WI38 (cell line): ENCODE results near the gene EPHB6.

ENCODE experiments used
- H3K4me3 ChIP-seq: 2 replicates; pipeline ENCODE4 v1.5.1; 2011; ENCODE audit warnings: low read depth, mild to moderate bottlenecking, control low read depth, low read length
- CTCF ChIP-seq: IDR thresholded peaks from 2 replicates; pipeline ENCODE4 v1.5.1; 2012; ENCODE audit warnings: low read depth, mild to moderate bottlenecking, control low read depth, low read length

EPHB6 gene

GRCh38 chr7:142859829-142860228, 5.0 kb downstream of the EPHB6 start:
- no peak for TF ChIP-seq CTCF
- H3K4me3 ChIP-seq, result no peak overlapping the region

- H3K4me3 ChIP-seq, result no peak overlapping the region
- TF ChIP-seq CTCF, result no peak
These were observed 6.1 kb downstream of the EPHB6 start for GRCh38 chr7:142860968-142861367.

GRCh38 chr7:142862351-142862750, 7.5 kb downstream of the EPHB6 start:
- H3K4me3 ChIP-seq, result no peak overlapping the region
- no peak for TF ChIP-seq CTCF

GRCh38 chr7:142862786-142863400, 8.0 kb downstream of the EPHB6 start:
- TF ChIP-seq CTCF, result no peak
- no peak overlapping the region for H3K4me3 ChIP-seq

GRCh38 chr7:142863891-142864685, 9.2 kb downstream of the EPHB6 start:
- H3K4me3 ChIP-seq, result no peak overlapping the region
- no peak for TF ChIP-seq CTCF

GRCh38 chr7:142864980-142865747, 10.3 kb downstream of the EPHB6 start:
- TF ChIP-seq CTCF, result no peak
- no peak overlapping the region for H3K4me3 ChIP-seq

- no peak for TF ChIP-seq CTCF
These were observed 10.9 kb downstream of the EPHB6 start for GRCh38 chr7:142865766-142866165.

More at GRCh38 chr7:142865766-142866165, 10.9 kb downstream of the EPHB6 start:
- no peak overlapping the region for H3K4me3 ChIP-seq
